B cell (primary cell): ENCODE results near the gene GNAI2. TPM values are rescaled to one million over a fixed set of nuclear protein-coding genes. Genes with fewer than 3 reads are reported as not detected.

Experiments
- ATAC-seq: fragments of 200-7000 bp; cut with Tn5 transposase; one replicate; pipeline ENCODE4 v1.10.0; 2021; ENCODE audit warnings: low read depth, mild to moderate bottlenecking, moderate number of reproducible peaks, moderate library complexity
- CTCF ChIA-PET: fragments of 350-600 bp; sonication (Branson Sonifier 250); formaldehyde crosslinking; loops from one replicate; lab custom pipeline; 2021; ENCODE audit warnings: antibody characterized with exemption, inconsistent platforms; lab: Charles Lee
- POLR2A ChIA-PET: fragments of 350-600 bp; sonication (Branson Sonifier 250); formaldehyde crosslinking; loops from one replicate; lab custom pipeline; 2021; ENCODE audit warnings: antibody characterized with exemption; lab: Charles Lee
- DNase-seq: peaks from one replicate; pipeline ENCODE4 v3.0.0; 2013
- H2AFZ ChIP-seq: 2 replicates; pipeline ENCODE4 v1.6.1; 2012; ENCODE audit warnings: mild to moderate bottlenecking, low read depth, low read length; ENCODE audit not compliant: insufficient read depth, poor library complexity, severe bottlenecking
- H3K27ac ChIP-seq, 2 donors: 1 replicate in 1 of 2; 2 replicates in 1 of 2; pipeline ENCODE4 v1.5.1; 2012 to 2013; ENCODE audit warnings: low read length in 2 of 2, mild to moderate bottlenecking in 2 of 2, moderate library complexity in 1 of 2
- H3K27me3 ChIP-seq, 4 experiments: fragments of 200-600 bp in 1 of 4; sonication (generic) in 1 of 4; replicated peaks in 1 of 4; 1 replicate in 2 of 4; 2 replicates in 2 of 4; pipeline versions ENCODE4 v1.6.1 to v1.7.0; 2013 to 2016; ENCODE audit warnings: low read length in 3 of 4, mild to moderate bottlenecking in 2 of 4, mixed read lengths in 1 of 4, moderate library complexity in 1 of 4; ENCODE audit not compliant: insufficient read depth in 4 of 4, control insufficient read depth in 3 of 4; ENCODE audit errors: control extremely low read depth in 1 of 4
- H3K36me3 ChIP-seq, 2 experiments: replicated peaks in 1 of 2; 1 replicate in 1 of 2; 2 replicates in 1 of 2; pipeline versions ENCODE4 v1.6.1 to v1.7.1; 2013; ENCODE audit warnings: low read length in 1 of 2; ENCODE audit not compliant: insufficient read depth in 2 of 2, control insufficient read depth in 1 of 2; ENCODE audit errors: control extremely low read depth in 1 of 2, extremely low read depth in 1 of 2
- H3K4me1 ChIP-seq, 2 donors: fragments of 200-600 bp in 1 of 2; sonication (generic) in 1 of 2; 1 replicate in 1 of 2; 2 replicates in 1 of 2; pipeline versions ENCODE4 v1.5.1 to v1.6.1; 2013 to 2017; ENCODE audit warnings: low read length in 2 of 2; ENCODE audit not compliant: control insufficient read depth in 2 of 2, insufficient read depth in 2 of 2
- H3K4me2 ChIP-seq: replicated peaks from 2 replicates; pipeline ENCODE3; 2012; ENCODE audit warnings: mild to moderate bottlenecking, low read depth, low read length; ENCODE audit not compliant: poor library complexity, severe bottlenecking
- H3K4me3 ChIP-seq, 5 experiments: fragments of 200-600 bp in 1 of 5; sonication (generic) in 1 of 5; 1 replicate in 3 of 5; 2 replicates in 2 of 5; pipeline versions ENCODE4 v1.5.1 to v1.7.0; 2011 to 2016; ENCODE audit warnings: low read length in 4 of 5, mild to moderate bottlenecking in 4 of 5, low read depth in 2 of 5, control low read depth in 1 of 5, moderate library complexity in 1 of 5; ENCODE audit not compliant: insufficient read depth in 1 of 5; ENCODE audit errors: control extremely low read depth in 1 of 5, extremely low read depth in 1 of 5
- H3K79me2 ChIP-seq: fragments of 200-600 bp; sonication (generic); one replicate; pipeline ENCODE4 v1.6.0; 2016; ENCODE audit warnings: low read length; ENCODE audit not compliant: control insufficient read depth, insufficient read depth
- H3K9ac ChIP-seq: fragments of 200-600 bp; sonication (generic); 2 replicates; pipeline ENCODE4 v1.6.1; 2017; ENCODE audit warnings: mild to moderate bottlenecking, low read length, moderate library complexity
- H3K9me3 ChIP-seq, 3 donors: one replicate each; pipeline versions ENCODE4 v1.6.1 to v1.7.1; 2013; ENCODE audit warnings: low read length in 2 of 3; ENCODE audit not compliant: control insufficient read depth in 2 of 3, insufficient read depth in 1 of 3; ENCODE audit errors: control extremely low read depth in 1 of 3
- H4K20me1 ChIP-seq: 2 replicates; pipeline ENCODE4 v1.6.0; 2012; ENCODE audit warnings: mild to moderate bottlenecking, low read length; ENCODE audit not compliant: insufficient read depth, control insufficient read depth, poor library complexity, severe bottlenecking
- H3K27ac Mint-ChIP-seq: one replicate; pipeline ENCODE4 v1.8.0; 2021; ENCODE audit warnings: mixed read lengths
- H3K27me3 Mint-ChIP-seq: one replicate; pipeline ENCODE4 v1.8.0; 2021; ENCODE audit warnings: mixed read lengths
- H3K4me1 Mint-ChIP-seq: one replicate; pipeline ENCODE4 v1.8.0; 2021; ENCODE audit warnings: mixed read lengths
- H3K4me3 Mint-ChIP-seq: one replicate; pipeline ENCODE4 v1.8.0; 2021; ENCODE audit warnings: mixed read lengths
- H3K9me3 Mint-ChIP-seq: one replicate; pipeline ENCODE4 v1.8.0; 2022; ENCODE audit warnings: mixed read lengths; ENCODE audit not compliant: insufficient read depth
- CTCF ChIP-seq: fragments of 200-600 bp; IDR thresholded peaks from one replicate; pipeline ENCODE4 v1.8.0; 2022; ENCODE audit warnings: antibody characterized with exemption, mild to moderate bottlenecking
- EZH2 ChIP-seq: IDR thresholded peaks from 2 replicates; pipeline ENCODE4 v1.6.1; 2012; ENCODE audit warnings: borderline replicate concordance, low read depth, mild to moderate bottlenecking, moderate library complexity, low read length; ENCODE audit not compliant: insufficient read depth, poor library complexity, severe bottlenecking
- WGBS: methylation state at CpG from one replicate; pipeline ENCODE4 v1.1.5; 2013; ENCODE audit warnings: missing lambda C conversion rate; ENCODE audit not compliant: insufficient coverage; 5-methylcytosine and 5-hydroxymethylcytosine counted together
- intact Hi-C: fragments of 100-400 bp; cut with micrococcal nuclease; formaldehyde crosslinking; loops from one replicate; pipeline ENCODE4 v1.10.0; 2022
- polyA plus RNA-seq: library from polyadenylated mRNA; depleted of rRNA; stranded (reverse); fragments of >200 nt; gene quantifications from 2 replicates; pipeline ENCODE4 v1.2.3, GENCODE V29; 2012
- total RNA-seq, 2 donors: library from RNA; stranded (reverse); fragments of 120-200 nt in 1 of 2; gene quantifications; 1 replicate in 1 of 2; 2 replicates in 1 of 2; pipeline versions ENCODE4 v1.2.3 to v1.2.4, GENCODE V29; 2013 to 2022

Gene GNAI2
- total and polyA plus RNA-seq, 2 donors (not counting 1 experiment from before 2014, with no cell fraction given) = 302 to 491 TPM

- Histone ChIP-seq H3K9ac (peak overlapping the region; percentile 77), H4K20me1 (peaks cover 45% of the 10 kb centered on the region), H3K9me3 (no peaks in the 10 kb centered on the region), H3K27me3 (peaks cover 0 to 5% (median 0%) of the 10 kb centered on the region in 4 experiments), H3K79me2 (peaks cover 3% of the 10 kb centered on the region), H3K36me3 (peaks cover 0 to 28% of the 10 kb centered on the region in 2 experiments), H2AFZ (peak overlapping the region; percentile 82), H3K4me1 (peaks cover 12 to 17% of the 10 kb centered on the region in 2 donors), H3K4me2 (peak overlapping the region; percentile 98), H3K4me3 (peak overlapping the region in 4 of 5 experiments; percentile 48 to 58 (median 54)), H3K27ac (peak overlapping the region; percentile 44 to 79)
- ChIA-PET POLR2A (interaction anchor here (0.6 to 1.2 kb wide), 3 partner anchors 34 to 243 kb away, joined by 3 read pairs; partner anchors contain the start of gene CACNA2D2), CTCF (interaction anchor here (0.7 to 27.3 kb wide), 10 partner anchors 12 to 258 kb away, joined by 3 to 596 read pairs (median 4); partner anchors contain the start of gene GNAI2)
- TF ChIP-seq EZH2 (no peak), CTCF (peak; percentile 93)
- Mint-ChIP-seq H3K27me3 (no peaks in the 10 kb centered on the region), H3K4me1 (peaks cover 12% of the 10 kb centered on the region), H3K9me3 (no peaks in the 10 kb centered on the region), H3K4me3 (peak overlapping the region; percentile 77), H3K27ac (peak overlapping the region; percentile 80)
- intact Hi-C loops = loop anchor here (1.0 kb wide), 3 partner anchors 13 to 33 kb away; no protein-coding TSS in a partner anchor
- ATAC-seq (peak; percentile 93), DNase-seq (peak; percentile 90)
- 4% methylated on average over 65 of the region's 70 CpGs for WGBS
Observed at GRCh38 chr3:50260027-50260941, 24.3 kb downstream of the GNAI2 start.
